RWPE2 (cell line): ENCODE data around the gene MRGPRD.
A peak's percentile ranks its signal among the peaks of the same experiment; 100 is the strongest.

Source experiments
- ATAC-seq: fragments of 200-7000 bp; cut with Tn5 transposase; 3 replicates; pipeline ENCODE4 v1.9.1; 2021; ENCODE audit warnings: low read depth
- DNase-seq: peaks from one replicate; pipeline ENCODE4 v3.0.0-alpha.2; 2020; ENCODE audit warnings: low spot score
- H3K27ac ChIP-seq: fragments of 450-650 bp; 2 replicates; pipeline ENCODE4 v1.5.1; 2017; ENCODE audit warnings: mild to moderate bottlenecking; ENCODE audit not compliant: poor library complexity, severe bottlenecking
- H3K27me3 ChIP-seq: fragments of 250-450 bp; sonication (Bioruptor Pico); 2 replicates; pipeline ENCODE4 v1.5.1; 2021; ENCODE audit warnings: mild to moderate bottlenecking, moderate library complexity; ENCODE audit not compliant: insufficient read depth, poor library complexity, severe bottlenecking
- H3K36me3 ChIP-seq: fragments of 250-450 bp; sonication (Bioruptor Pico); 2 replicates; pipeline ENCODE4 v1.5.1; 2020; ENCODE audit warnings: low read depth, mild to moderate bottlenecking, moderate library complexity
- H3K4me1 ChIP-seq: fragments of 250-450 bp; sonication (Bioruptor Pico); 2 replicates; pipeline ENCODE4 v1.5.1; 2021; ENCODE audit warnings: mild to moderate bottlenecking, moderate library complexity; ENCODE audit not compliant: insufficient read depth, poor library complexity, severe bottlenecking
- H3K4me3 ChIP-seq: fragments of 250-450 bp; sonication (Bioruptor Pico); 2 replicates; pipeline ENCODE4 v1.5.1; 2021; ENCODE audit warnings: mild to moderate bottlenecking, moderate library complexity; ENCODE audit not compliant: severe bottlenecking
- H3K9me3 ChIP-seq: fragments of 250-450 bp; sonication (Bioruptor Pico); 2 replicates; pipeline ENCODE4 v1.5.1; 2021; ENCODE audit warnings: mild to moderate bottlenecking, moderate library complexity; ENCODE audit not compliant: severe bottlenecking
- TF ChIP-seq, protein P1 (sequence below): fragments of 450-650 bp; IDR thresholded peaks from one replicate; pipeline ENCODE4 v1.5.1; 2017; ENCODE audit warnings: mild to moderate bottlenecking, moderate library complexity; ENCODE audit not compliant: poor library complexity, severe bottlenecking

MRGPRD gene

DNA sequence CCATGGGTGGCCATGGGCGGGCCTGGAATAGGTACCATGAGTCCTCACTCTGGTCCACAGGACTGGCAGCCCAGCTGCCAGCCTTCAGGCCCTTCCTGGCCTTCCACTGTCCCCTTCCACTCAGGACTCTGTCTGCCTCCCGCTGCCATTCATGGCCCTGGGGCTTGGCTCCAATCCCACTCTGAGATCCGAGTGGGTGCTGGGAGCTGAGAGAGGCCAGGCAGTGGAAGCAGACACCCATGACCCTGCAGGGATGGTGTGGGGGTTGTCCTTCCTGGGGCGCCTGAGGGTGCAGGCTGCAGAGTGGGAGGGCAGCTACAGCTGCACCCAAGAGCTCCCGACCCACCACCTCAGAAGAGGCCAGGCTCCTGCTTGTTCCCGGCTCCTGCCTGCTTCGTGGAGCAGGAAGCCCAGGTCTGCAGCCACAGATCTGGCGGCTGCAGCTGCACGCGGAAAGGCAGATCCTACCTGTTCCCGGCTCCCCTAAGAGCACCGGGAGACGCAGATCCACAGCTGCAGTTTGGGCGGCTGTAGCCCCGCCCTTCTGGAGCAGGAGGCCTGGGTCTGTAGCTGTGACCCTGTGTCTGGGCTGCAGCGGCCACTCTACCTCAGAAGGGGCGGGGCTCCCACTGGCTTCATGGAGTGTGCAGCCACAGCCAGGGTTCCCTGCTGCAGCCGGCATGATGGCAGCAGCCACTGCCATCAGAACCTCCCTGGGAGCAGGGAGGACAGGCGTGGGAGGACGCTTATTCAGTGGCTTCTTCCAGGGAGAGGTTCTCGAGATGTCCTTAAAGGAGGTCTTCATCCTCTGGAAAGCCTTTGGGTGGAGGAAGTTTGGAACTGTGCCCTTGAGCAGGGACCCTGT is 49.6 kb downstream of the MRGPRD start:
- Histone ChIP-seq H3K9me3 (no peaks in the 10 kb centered on the region), H3K4me3 (no peak overlapping the region), H3K4me1 (no peaks in the 10 kb centered on the region), H3K27me3 (no peaks in the 10 kb centered on the region), H3K36me3 (peaks cover 33% of the 10 kb centered on the region), H3K27ac (no peak overlapping the region)
- ATAC-seq (no peak), DNase-seq (peak; percentile 26)
- TF ChIP-seq, protein P1, sequence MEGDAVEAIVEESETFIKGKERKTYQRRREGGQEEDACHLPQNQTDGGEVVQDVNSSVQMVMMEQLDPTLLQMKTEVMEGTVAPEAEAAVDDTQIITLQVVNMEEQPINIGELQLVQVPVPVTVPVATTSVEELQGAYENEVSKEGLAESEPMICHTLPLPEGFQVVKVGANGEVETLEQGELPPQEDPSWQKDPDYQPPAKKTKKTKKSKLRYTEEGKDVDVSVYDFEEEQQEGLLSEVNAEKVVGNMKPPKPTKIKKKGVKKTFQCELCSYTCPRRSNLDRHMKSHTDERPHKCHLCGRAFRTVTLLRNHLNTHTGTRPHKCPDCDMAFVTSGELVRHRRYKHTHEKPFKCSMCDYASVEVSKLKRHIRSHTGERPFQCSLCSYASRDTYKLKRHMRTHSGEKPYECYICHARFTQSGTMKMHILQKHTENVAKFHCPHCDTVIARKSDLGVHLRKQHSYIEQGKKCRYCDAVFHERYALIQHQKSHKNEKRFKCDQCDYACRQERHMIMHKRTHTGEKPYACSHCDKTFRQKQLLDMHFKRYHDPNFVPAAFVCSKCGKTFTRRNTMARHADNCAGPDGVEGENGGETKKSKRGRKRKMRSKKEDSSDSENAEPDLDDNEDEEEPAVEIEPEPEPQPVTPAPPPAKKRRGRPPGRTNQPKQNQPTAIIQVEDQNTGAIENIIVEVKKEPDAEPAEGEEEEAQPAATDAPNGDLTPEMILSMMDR: no peak
